ENCODE data around the gene UBASH3B.

DNA sequence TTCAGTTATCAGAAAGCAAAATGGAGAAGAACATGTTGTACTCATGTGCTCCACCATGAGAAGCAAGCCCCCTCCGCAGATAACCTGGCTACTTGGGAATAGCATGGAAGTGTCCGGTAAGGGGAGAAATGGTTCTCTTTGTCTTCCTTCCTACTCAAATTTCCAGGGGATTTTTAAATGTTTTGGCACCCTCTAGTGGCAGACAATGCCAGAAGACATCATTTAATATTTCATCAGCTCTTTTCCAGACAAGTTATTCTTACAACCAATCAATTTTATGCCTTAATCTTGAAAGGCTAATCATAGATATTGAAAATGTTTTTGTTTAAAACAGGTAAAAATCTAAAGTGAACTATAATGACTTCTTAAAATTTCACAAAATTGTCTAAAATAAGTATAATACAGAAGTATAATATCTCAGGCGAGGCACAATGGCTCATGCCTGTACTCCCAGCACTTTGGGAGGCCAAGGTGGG lies 198.5 kb downstream of the UBASH3B start:
- TF ChIP-seq, protein P1, sequence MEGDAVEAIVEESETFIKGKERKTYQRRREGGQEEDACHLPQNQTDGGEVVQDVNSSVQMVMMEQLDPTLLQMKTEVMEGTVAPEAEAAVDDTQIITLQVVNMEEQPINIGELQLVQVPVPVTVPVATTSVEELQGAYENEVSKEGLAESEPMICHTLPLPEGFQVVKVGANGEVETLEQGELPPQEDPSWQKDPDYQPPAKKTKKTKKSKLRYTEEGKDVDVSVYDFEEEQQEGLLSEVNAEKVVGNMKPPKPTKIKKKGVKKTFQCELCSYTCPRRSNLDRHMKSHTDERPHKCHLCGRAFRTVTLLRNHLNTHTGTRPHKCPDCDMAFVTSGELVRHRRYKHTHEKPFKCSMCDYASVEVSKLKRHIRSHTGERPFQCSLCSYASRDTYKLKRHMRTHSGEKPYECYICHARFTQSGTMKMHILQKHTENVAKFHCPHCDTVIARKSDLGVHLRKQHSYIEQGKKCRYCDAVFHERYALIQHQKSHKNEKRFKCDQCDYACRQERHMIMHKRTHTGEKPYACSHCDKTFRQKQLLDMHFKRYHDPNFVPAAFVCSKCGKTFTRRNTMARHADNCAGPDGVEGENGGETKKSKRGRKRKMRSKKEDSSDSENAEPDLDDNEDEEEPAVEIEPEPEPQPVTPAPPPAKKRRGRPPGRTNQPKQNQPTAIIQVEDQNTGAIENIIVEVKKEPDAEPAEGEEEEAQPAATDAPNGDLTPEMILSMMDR (conservative IDR thresholded peaks at IDR 0.05 in 1 of 2, IDR thresholded peaks at IDR 0.05 in 1 of 2; ENCODE audit: low read depth in 1 of 2, low read length in 2 of 2), result peak; percentile 57 to 58
- no peak for TF ChIP-seq EZH2 (IDR thresholded peaks at IDR 0.05; ENCODE audit: low read length, missing control alignments)

Data from fibroblast of lung (primary cell).